HEK293 (cell line): ENCODE results near the gene TMCO2.

Source experiments
- BCL11A ChIP-seq: fragments of 450-650 bp; formaldehyde crosslinking; IDR thresholded peaks from 2 replicates; pipeline ENCODE4 v1.5.1; 2016; ENCODE audit warnings: low read depth, missing biosample characterization, missing genetic modification characterization
- GLIS1 ChIP-seq: fragments of 450-650 bp; formaldehyde crosslinking; IDR thresholded peaks from 2 replicates; pipeline ENCODE4 v1.5.1; 2016; ENCODE audit warnings: missing biosample characterization, missing genetic modification characterization
- SALL2 ChIP-seq: fragments of 450-650 bp; formaldehyde crosslinking; IDR thresholded peaks from 2 replicates; pipeline ENCODE4 v1.5.0; 2017; ENCODE audit warnings: missing biosample characterization, mild to moderate bottlenecking, missing genetic modification characterization, borderline replicate concordance
- TCF7L2 ChIP-seq: IDR thresholded peaks from 2 replicates; pipeline ENCODE4 v1.6.1; 2011; ENCODE audit warnings: low read depth, mild to moderate bottlenecking, inconsistent platforms, low read length, moderate library complexity, borderline replicate concordance
- ZBTB20 ChIP-seq: fragments of 450-650 bp; formaldehyde crosslinking; IDR thresholded peaks from 2 replicates; pipeline ENCODE4 v1.5.1; 2016; ENCODE audit warnings: missing biosample characterization, missing genetic modification characterization
- ZBTB48 ChIP-seq: fragments of 450-650 bp; formaldehyde crosslinking; IDR thresholded peaks from 2 replicates; pipeline ENCODE4 v1.5.1; 2016; ENCODE audit warnings: missing biosample characterization, missing genetic modification characterization
- ZBTB8A ChIP-seq: fragments of 450-650 bp; formaldehyde crosslinking; IDR thresholded peaks from 2 replicates; pipeline ENCODE4 v1.5.1; 2016; ENCODE audit warnings: missing biosample characterization, missing genetic modification characterization
- ZFHX2 ChIP-seq: fragments of 450-650 bp; formaldehyde crosslinking; conservative IDR thresholded peaks from 2 replicates; pipeline ENCODE4 v1.5.1; 2016; ENCODE audit warnings: missing biosample characterization, missing genetic modification characterization
- ZNF112 ChIP-seq: fragments of 450-650 bp; formaldehyde crosslinking; IDR thresholded peaks from 2 replicates; pipeline ENCODE4 v1.5.0; 2017; ENCODE audit warnings: missing biosample characterization, missing genetic modification characterization
- ZNF114 ChIP-seq: fragments of 450-650 bp; formaldehyde crosslinking; IDR thresholded peaks from 2 replicates; pipeline ENCODE4 v1.5.0; 2017; ENCODE audit warnings: missing biosample characterization, missing genetic modification characterization
- ZNF121 ChIP-seq: fragments of 450-650 bp; formaldehyde crosslinking; IDR thresholded peaks from 2 replicates; pipeline ENCODE4 v1.5.1; 2016; ENCODE audit warnings: missing biosample characterization, missing genetic modification characterization
- ZNF132 ChIP-seq: fragments of 450-650 bp; formaldehyde crosslinking; IDR thresholded peaks from 2 replicates; pipeline ENCODE4 v1.5.1; 2017; ENCODE audit warnings: missing biosample characterization, missing genetic modification characterization, borderline replicate concordance
- ZNF211 ChIP-seq: fragments of 450-650 bp; formaldehyde crosslinking; IDR thresholded peaks from 2 replicates; pipeline ENCODE4 v1.5.1; 2016; ENCODE audit warnings: low read depth, missing biosample characterization, missing genetic modification characterization
- ZNF223 ChIP-seq: fragments of 450-650 bp; formaldehyde crosslinking; IDR thresholded peaks from 2 replicates; pipeline ENCODE4 v1.5.1; 2016; ENCODE audit warnings: missing biosample characterization, missing genetic modification characterization
- ZNF23 ChIP-seq: fragments of 450-650 bp; formaldehyde crosslinking; IDR thresholded peaks from 2 replicates; pipeline ENCODE4 v1.5.1; 2016; ENCODE audit warnings: missing biosample characterization, missing genetic modification characterization, borderline replicate concordance
- ZNF266 ChIP-seq: fragments of 450-650 bp; formaldehyde crosslinking; IDR thresholded peaks from 2 replicates; pipeline ENCODE4 v1.5.1; 2016; ENCODE audit warnings: missing biosample characterization, missing genetic modification characterization, low read depth
- ZNF311 ChIP-seq: fragments of 450-650 bp; formaldehyde crosslinking; IDR thresholded peaks from 2 replicates; pipeline ENCODE4 v1.5.1; 2017; ENCODE audit warnings: missing biosample characterization, missing genetic modification characterization, borderline replicate concordance
- ZNF324 ChIP-seq: fragments of 450-650 bp; formaldehyde crosslinking; IDR thresholded peaks from 2 replicates; pipeline ENCODE4 v1.5.1; 2016; ENCODE audit warnings: missing biosample characterization, missing genetic modification characterization
- ZNF335 ChIP-seq: fragments of 450-650 bp; formaldehyde crosslinking; conservative IDR thresholded peaks from 2 replicates; pipeline ENCODE4 v1.5.1; 2016; ENCODE audit warnings: missing biosample characterization, missing genetic modification characterization
- ZNF350 ChIP-seq: fragments of 450-650 bp; formaldehyde crosslinking; IDR thresholded peaks from 2 replicates; pipeline ENCODE4 v1.5.0; 2017; ENCODE audit warnings: missing biosample characterization, mild to moderate bottlenecking, missing genetic modification characterization
- ZNF37A ChIP-seq: fragments of 450-650 bp; IDR thresholded peaks from 2 replicates; pipeline ENCODE4 v1.5.1; 2018; ENCODE audit warnings: missing biosample characterization, missing genetic modification characterization
- ZNF416 ChIP-seq: fragments of 450-650 bp; formaldehyde crosslinking; IDR thresholded peaks from 2 replicates; pipeline ENCODE4 v1.5.1; 2016; ENCODE audit warnings: missing biosample characterization, missing genetic modification characterization
- ZNF529 ChIP-seq: fragments of 450-650 bp; formaldehyde crosslinking; IDR thresholded peaks from 2 replicates; pipeline ENCODE4 v1.5.1; 2017; ENCODE audit warnings: missing genetic modification characterization, missing biosample characterization; ENCODE audit not compliant: insufficient replicate concordance
- ZNF530 ChIP-seq: fragments of 450-650 bp; formaldehyde crosslinking; IDR thresholded peaks from 2 replicates; pipeline ENCODE4 v1.5.1; 2016; ENCODE audit warnings: low read depth, missing biosample characterization, missing genetic modification characterization
- ZNF560 ChIP-seq: fragments of 450-650 bp; formaldehyde crosslinking; IDR thresholded peaks from 2 replicates; pipeline ENCODE4 v1.5.1; 2017; ENCODE audit warnings: missing biosample characterization, missing genetic modification characterization, borderline replicate concordance
- ZNF600 ChIP-seq: fragments of 450-650 bp; formaldehyde crosslinking; IDR thresholded peaks from 2 replicates; pipeline ENCODE4 v1.5.1; 2016; ENCODE audit warnings: missing biosample characterization, missing genetic modification characterization
- ZNF624 ChIP-seq: fragments of 450-650 bp; formaldehyde crosslinking; IDR thresholded peaks from 2 replicates; pipeline ENCODE4 v1.5.1; 2017; ENCODE audit warnings: missing biosample characterization, missing genetic modification characterization
- ZNF626 ChIP-seq: fragments of 450-650 bp; sonication (Bioruptor Pico); formaldehyde crosslinking; IDR thresholded peaks from 2 replicates; pipeline ENCODE4 v1.5.1; 2018; ENCODE audit warnings: missing biosample characterization, missing genetic modification characterization, inconsistent platforms
- ZNF654 ChIP-seq: fragments of 450-650 bp; formaldehyde crosslinking; IDR thresholded peaks from 2 replicates; pipeline ENCODE4 v1.5.1; 2016; ENCODE audit warnings: low read depth, missing biosample characterization, missing genetic modification characterization
- ZNF660 ChIP-seq: fragments of 450-650 bp; IDR thresholded peaks from 2 replicates; pipeline ENCODE4 v1.5.1; 2018; ENCODE audit warnings: missing biosample characterization, mild to moderate bottlenecking, missing genetic modification characterization
- ZNF701 ChIP-seq: fragments of 450-650 bp; formaldehyde crosslinking; IDR thresholded peaks from 2 replicates; pipeline ENCODE4 v1.5.1; 2016; ENCODE audit warnings: missing biosample characterization, missing genetic modification characterization
- ZNF768 ChIP-seq: fragments of 450-650 bp; formaldehyde crosslinking; IDR thresholded peaks from 2 replicates; pipeline ENCODE4 v1.5.1; 2018; ENCODE audit warnings: missing biosample characterization, mild to moderate bottlenecking, missing genetic modification characterization
- TF ChIP-seq, protein P1 (sequence below): fragments of 450-650 bp; formaldehyde crosslinking; IDR thresholded peaks from 2 replicates; pipeline ENCODE4 v1.5.1; 2016; ENCODE audit warnings: missing biosample characterization, missing genetic modification characterization
- TF ChIP-seq, protein P2 (sequence below): fragments of 450-650 bp; formaldehyde crosslinking; IDR thresholded peaks from 2 replicates; pipeline ENCODE4 v1.5.1; 2016; ENCODE audit warnings: missing biosample characterization, missing genetic modification characterization
- TF ChIP-seq, protein P3 (sequence below): fragments of 450-650 bp; formaldehyde crosslinking; IDR thresholded peaks from 2 replicates; pipeline ENCODE4 v1.5.1; 2016; ENCODE audit warnings: missing biosample characterization, missing genetic modification characterization, low read depth

TMCO2 gene

DNA sequence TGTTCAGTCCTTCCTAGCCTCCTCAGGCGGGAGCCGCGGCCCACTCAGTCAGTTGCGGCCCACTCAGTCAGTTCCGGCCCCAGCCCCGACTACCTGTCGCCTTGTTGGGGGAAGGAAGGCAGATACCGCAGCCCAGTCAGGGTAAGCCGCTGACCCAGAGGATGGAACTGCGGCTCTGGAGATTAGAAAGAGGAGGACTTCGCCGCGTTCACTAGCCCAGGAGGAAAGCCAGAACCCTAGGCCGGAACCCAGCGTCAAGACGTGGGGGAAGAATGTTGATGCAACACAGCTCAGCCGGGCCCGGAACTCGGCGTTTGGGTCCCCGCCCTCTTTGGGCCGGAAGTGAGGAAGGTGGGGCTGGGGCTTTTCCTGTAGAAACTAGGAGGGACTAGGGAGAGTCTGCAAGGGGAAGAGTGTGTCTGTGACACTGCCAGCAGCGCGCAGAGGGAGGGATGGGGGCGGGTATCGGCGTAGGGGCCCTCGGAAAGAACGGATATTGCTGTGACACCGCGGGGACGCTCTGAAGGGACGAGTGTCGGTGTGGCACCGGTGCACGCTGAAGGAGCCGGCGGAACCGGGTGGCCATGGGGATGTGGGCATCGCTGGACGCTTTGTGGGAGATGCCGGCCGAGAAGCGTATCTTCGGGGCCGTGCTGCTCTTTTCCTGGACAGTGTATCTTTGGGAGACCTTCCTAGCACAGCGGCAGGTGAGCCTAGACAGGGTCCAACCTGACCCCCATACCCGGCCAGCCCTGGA, 10.1 kb downstream of the TMCO2 start, which contains the start of gene ZMPSTE24 (continued):
- TF ChIP-seq BCL11A (tag by site-specific recombination) (0 out of 2 replicates have a peak, but pooled peaks have one; percentile 31), SALL2 (no peak), ZNF530 (tag by site-specific recombination) (no peak), ZNF311 (no peak), ZNF701 (peak; percentile 81; the same call in 1 of the 2 replicates), ZNF132 (tag by site-specific recombination) (no peak), ZNF23 (tag by site-specific recombination) (no peak), ZNF223 (tag by site-specific recombination) (peak; percentile 96), ZNF121 (tag by site-specific recombination) (peak; percentile 90; the same call in 1 of the 2 replicates), ZBTB20 (peak; percentile 96), ZNF37A (tag by site-specific recombination) (no peak), ZNF654 (peak; percentile 2; the same call in 1 of the 2 replicates), ZNF416 (tag by site-specific recombination) (no peak), GLIS1 (peak; percentile 83; the same call in 1 of the 2 replicates), ZBTB48 (tag by site-specific recombination) (peak; percentile 100), ZNF626 (no peak), ZBTB8A (tag by site-specific recombination) (peak; percentile 74; the same call in 1 of the 2 replicates), ZNF211 (tag by site-specific recombination) (no peak), ZNF529 (tag by site-specific recombination) (peak; percentile 43), ZNF768 (tag by site-specific recombination) (peak; percentile 86; the same call in 1 of the 2 replicates), ZNF600 (peak; percentile 99), ZNF350 (tag by site-specific recombination) (no peak), ZNF660 (tag by site-specific recombination) (peak; percentile 99), ZNF560 (tag by site-specific recombination) (no peak), ZNF324 (tag by site-specific recombination) (peak; percentile 97), ZNF112 (tag by site-specific recombination) (no peak), ZNF624 (tag by site-specific recombination) (peak; percentile 95), ZNF266 (tag by site-specific recombination) (peak; percentile 7; the same call in 1 of the 2 replicates), ZFHX2 (peak; percentile 91), TCF7L2 (no peak), ZNF335 (tag by site-specific recombination) (peak; percentile 97), ZNF114 (tag by site-specific recombination) (no peak)
- TF ChIP-seq, protein P1, sequence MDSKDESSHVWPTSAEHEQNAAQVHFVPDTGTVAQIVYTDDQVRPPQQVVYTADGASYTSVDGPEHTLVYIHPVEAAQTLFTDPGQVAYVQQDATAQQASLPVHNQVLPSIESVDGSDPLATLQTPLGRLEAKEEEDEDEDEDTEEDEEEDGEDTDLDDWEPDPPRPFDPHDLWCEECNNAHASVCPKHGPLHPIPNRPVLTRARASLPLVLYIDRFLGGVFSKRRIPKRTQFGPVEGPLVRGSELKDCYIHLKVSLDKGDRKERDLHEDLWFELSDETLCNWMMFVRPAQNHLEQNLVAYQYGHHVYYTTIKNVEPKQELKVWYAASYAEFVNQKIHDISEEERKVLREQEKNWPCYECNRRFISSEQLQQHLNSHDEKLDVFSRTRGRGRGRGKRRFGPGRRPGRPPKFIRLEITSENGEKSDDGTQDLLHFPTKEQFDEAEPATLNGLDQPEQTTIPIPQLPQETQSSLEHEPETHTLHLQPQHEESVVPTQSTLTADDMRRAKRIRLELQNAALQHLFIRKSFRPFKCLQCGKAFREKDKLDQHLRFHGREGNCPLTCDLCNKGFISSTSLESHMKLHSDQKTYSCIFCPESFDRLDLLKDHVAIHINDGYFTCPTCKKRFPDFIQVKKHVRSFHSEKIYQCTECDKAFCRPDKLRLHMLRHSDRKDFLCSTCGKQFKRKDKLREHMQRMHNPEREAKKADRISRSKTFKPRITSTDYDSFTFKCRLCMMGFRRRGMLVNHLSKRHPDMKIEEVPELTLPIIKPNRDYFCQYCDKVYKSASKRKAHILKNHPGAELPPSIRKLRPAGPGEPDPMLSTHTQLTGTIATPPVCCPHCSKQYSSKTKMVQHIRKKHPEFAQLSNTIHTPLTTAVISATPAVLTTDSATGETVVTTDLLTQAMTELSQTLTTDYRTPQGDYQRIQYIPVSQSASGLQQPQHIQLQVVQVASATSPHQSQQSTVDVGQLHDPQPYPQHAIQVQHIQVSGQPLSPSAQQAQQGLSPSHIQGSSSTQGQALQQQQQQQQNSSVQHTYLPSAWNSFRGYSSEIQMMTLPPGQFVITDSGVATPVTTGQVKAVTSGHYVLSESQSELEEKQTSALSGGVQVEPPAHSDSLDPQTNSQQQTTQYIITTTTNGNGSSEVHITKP (tag by site-specific recombination), result peak; percentile 85
- TF ChIP-seq, protein P2, sequence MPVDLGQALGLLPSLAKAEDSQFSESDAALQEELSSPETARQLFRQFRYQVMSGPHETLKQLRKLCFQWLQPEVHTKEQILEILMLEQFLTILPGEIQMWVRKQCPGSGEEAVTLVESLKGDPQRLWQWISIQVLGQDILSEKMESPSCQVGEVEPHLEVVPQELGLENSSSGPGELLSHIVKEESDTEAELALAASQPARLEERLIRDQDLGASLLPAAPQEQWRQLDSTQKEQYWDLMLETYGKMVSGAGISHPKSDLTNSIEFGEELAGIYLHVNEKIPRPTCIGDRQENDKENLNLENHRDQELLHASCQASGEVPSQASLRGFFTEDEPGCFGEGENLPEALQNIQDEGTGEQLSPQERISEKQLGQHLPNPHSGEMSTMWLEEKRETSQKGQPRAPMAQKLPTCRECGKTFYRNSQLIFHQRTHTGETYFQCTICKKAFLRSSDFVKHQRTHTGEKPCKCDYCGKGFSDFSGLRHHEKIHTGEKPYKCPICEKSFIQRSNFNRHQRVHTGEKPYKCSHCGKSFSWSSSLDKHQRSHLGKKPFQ, result peak; percentile 44; the same call in 1 of the 2 replicates
- TF ChIP-seq, protein P3, sequence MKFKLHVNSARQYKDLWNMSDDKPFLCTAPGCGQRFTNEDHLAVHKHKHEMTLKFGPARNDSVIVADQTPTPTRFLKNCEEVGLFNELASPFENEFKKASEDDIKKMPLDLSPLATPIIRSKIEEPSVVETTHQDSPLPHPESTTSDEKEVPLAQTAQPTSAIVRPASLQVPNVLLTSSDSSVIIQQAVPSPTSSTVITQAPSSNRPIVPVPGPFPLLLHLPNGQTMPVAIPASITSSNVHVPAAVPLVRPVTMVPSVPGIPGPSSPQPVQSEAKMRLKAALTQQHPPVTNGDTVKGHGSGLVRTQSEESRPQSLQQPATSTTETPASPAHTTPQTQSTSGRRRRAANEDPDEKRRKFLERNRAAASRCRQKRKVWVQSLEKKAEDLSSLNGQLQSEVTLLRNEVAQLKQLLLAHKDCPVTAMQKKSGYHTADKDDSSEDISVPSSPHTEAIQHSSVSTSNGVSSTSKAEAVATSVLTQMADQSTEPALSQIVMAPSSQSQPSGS (tag by site-specific recombination), result peak; percentile 32; the same call in 1 of the 2 replicates
